Measurements from ENCODE around the gene PHF21A. TPM values are rescaled to one million over a fixed set of nuclear protein-coding genes. Genes with fewer than 3 reads are reported as not detected.
"Not testable (repeated sequence)": the region's sequence is repeated elsewhere in the genome, so short reads cannot be mapped to it uniquely, and the experiment has no call there.

Gene PHF21A
- total RNA-seq, 1 donor from 2014 or later: 44.1 TPM

DNA sequence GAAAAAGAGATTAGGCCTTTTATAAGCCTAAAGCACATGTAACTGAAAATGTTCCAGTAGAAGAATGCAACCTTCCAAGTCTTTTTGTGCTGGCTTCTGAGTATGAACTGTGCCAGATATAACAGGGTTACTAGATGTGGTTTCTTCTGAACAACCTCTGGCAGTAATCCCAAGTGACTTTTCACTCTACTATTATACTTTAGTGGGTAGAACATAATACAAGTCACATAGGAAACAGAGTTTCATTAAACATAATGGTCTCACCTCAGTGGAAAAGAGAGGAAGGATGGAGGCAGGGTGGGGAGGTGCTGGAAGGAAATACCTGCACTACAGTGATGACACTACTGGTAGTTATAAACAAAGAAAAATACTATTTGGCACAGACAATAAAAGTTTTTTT lies 81.3 kb downstream of the PHF21A start:
- intact Hi-C loops (cut with micrococcal nuclease): no loop called here

DNA sequence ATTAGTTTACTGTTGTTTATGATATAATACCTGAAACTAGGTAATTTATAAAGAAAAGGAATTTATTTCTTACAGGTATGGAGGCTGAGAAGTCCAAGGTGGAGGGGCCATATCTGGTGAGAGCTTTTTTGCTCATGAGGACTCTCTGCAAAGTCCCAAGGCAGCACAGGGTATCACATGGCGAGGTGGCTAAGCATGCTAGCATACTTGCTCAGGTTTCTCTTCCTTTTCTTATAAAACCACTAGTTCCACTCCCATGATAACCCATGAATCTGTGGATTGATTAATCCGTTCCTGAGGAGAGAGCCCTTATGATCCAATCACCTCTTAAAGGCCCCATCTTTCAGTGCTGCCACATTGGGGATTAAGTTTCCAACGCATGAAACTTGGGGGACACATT lies 82.7 kb downstream of the PHF21A start:
- intact Hi-C loops (cut with micrococcal nuclease): no loop called here

DNA sequence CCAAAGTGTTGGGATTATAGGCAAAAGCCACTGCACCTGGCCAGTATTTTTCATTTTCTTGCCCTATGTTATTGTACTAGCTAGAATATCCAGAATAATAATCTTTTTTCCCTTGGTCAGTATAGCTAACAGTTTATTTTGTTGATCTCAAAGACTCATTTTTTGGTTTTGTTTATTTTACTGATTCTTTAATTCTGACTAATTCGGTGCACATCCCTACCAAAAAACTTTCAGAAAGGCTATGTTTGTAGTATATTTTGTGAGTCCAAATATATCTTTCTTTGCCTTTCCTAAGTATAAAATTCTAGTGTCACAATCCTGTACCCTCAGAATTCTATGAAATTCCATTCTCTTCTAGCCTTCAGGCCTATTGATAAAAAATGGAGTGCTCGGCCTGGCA lies 84.3 kb downstream of the PHF21A start:
- intact Hi-C loops (cut with micrococcal nuclease): no loop called here

DNA sequence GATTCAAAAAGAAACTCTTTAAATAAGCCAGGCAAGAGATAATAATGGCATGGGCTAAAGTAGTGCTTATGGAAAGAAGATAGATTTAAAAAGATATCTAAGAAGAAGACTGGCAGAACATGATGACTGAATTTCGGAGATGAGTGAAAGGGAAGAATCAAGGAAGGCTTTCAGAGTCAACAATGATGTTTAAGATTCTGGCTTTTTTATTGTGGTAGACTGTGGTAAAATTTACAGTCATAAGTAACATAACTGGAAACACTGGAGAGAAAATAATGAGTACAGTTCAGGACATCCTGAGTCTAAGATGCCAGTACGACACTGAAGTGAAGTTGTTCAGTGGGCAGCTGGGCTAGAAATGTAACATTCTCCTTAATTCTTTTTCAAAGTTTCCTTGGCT lies 85.2 kb downstream of the PHF21A start:
- intact Hi-C loops (cut with micrococcal nuclease): no loop called here

DNA sequence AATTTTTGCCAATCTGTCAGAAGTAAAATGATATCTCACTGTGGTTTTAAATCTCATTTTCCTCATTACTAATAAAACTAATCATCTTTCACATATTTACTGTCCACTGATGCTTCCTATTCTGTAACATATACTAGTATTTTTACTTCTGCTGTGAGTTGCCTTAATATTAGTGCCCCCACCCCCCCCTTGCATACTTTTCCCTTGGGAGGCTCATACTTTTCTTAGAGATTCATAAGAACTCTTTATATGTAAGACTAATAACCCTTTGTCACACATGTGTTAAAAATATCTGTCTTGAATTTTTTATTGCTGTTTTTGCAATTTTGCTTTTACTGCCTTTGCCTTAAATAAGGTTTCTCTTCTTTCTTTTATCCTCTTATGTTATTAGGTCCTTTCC lies 87.2 kb downstream of the PHF21A start:
- intact Hi-C loops (cut with micrococcal nuclease): no loop called here

DNA sequence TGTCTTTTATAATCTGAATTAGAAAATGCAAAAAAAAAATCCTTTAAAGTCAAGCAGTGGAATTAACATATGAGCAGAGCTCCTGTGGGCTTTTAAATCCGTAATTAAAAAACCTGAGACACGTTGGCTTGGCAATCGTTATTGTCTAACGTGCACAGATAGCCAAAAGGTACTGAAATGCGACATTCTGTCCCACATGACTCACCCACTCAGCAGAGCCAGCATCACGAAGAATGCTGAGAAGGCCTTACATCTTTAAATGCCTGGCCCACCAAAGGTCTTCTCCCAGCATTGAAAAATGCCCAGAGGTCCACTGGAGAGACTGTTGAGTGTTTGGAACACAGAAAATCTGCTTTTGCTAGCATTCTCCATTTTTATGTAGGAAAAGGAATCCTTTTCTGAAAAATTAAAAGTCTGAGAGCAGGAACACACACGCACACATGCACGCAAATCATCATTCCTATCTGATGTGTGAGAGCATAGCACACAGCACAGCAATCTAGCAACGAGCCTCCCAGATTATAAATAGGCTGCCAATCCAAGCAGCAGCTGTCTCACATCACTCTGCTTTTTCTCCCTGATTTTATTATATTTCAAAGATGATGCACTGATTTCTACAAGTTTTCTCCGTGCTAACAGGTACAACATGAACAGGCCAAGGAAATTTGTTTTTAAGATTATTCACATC lies 94.5 kb downstream of the PHF21A start:
- intact Hi-C loops (cut with micrococcal nuclease): no loop called here

DNA sequence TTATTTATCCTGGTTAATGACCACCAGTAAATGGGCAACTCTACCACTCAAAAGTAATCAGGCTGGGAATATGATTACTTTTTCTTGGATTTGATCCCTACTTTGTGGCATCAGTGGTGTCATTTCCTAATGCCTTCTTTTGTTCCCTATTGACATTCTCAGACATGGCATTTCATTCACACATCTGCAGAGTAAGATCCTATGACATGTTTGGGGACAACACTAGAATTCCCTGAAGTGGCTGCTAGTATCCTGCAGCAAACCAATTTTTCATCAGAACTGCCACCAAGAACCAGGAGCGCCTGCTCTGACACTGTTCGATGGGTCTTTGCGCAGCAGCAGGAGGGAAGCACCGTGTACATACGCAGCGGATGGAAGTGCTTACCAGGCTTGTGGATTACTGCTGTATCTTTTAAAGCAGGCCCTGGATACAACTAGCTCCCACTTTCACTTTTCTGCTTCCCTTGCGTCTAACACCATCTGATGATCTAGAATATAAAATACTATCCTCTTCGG lies 101.1 kb downstream of the PHF21A start:
- intact Hi-C loops (cut with micrococcal nuclease): no loop called here

DNA sequence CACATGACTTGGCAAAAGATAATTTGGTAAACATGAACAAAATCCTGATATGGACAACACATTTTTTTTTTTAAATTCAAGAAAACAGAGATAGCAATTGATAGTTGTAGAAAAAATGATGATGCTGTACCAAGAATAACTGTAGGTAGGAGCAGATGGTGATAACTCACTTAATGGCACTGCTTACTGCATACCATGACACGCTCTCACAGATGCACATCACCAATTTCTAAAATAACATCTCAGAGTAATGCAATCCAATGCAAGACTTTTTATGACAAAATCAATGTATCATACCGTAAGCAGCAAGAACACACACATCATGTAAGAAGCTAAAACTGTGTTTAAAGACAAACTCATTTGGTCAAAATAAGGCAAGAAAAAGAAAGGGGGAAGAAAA lies 102.6 kb downstream of the PHF21A start:
- intact Hi-C loops (cut with micrococcal nuclease): no loop called here

DNA sequence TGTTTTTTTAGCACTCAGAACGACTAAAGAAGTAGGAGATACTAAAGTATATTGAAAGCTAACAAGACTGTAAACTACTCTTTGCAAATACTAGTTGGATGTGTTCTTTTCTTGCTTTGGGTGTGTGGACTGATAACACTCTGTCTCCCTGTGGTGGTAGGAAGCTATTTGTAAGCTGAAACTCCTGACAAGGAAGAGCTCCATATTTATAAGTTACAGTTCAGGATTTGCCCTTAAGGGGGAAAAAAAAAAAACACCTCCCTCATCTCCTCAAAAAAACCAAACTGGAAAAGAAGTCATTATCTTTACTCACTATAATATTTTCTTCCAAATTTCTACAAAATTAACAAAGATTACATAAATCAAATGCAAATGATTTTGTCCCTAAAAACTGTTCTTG lies 103.9 kb downstream of the PHF21A start:
- intact Hi-C loops (cut with micrococcal nuclease): no loop called here

DNA sequence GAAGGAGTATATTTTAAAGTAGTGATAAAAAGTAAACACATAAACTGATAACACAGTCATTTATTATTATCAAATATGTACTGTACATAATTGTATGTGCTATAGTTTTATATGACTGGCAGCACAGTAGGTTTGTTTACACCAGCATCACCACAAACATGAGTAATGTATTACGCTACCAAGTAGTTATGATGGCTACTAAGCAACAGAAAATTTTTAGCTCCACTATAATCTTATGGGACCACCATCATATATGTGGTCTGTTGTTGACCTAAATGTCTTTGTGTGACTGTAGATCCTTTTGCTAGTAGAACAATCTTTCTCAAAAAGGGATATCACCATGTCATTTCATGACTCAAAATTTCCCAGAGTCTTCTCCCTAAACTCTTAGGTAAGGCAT lies 105.3 kb downstream of the PHF21A start:
- intact Hi-C loops (cut with micrococcal nuclease): no loop called here

DNA sequence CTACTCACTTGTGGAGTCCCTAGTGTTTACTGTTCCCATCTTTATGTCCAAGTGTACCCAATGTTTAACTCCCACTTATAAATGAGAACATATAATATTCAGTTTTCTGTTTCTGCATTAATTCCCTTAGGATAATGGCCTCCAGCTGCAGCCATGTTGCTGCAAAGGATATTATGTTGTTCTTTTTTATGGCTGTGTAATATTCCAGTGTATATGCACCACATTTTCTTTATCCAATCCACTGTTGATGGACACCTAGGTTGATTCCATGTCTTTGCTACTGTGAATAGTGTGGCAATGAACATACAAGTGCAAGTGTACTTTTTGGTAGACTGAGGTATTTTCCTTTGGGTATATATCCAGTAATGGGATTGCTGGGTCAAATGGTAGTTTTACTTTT lies 107.1 kb downstream of the PHF21A start:
- intact Hi-C loops (cut with micrococcal nuclease): not testable (repeated sequence)

DNA sequence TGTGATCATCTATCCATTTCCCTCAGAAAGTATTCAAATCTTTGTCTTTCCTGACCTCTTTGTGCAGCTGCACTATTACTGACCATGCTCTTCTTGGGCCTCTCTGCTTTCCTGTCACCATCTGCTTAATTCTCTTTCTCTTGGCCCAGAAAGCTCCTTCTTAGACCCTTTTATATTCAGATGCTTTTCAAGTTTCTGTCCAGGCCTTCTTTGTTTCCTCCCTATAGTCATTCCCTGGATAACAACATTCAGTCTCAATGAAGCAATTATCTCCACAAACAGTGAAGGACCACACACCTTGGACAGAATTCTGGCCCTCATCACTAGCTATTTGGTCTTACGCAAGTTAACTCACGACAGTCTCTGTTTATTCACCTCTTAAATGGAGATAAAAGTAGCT lies 109.1 kb downstream of the PHF21A start:
- intact Hi-C loops (cut with micrococcal nuclease): no loop called here

DNA sequence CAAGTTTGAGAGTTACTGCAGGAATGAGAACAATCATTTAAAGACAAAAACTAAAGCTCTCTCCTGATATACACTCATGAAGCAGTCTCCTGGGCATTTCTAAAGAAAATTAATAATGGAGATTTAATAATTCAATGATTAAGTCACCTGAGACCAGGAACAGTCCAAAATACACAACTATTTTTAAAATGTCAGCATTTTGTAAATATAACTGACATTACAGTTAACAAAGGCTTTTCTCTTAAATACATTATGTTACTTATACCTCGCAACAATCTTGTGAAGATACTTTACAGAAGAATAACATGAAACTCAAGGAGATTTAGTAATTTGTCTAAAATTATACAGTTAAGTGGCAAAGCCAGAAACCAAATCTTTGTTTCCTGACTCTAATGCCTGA lies 111.2 kb downstream of the PHF21A start:
- intact Hi-C loops (cut with micrococcal nuclease): no loop called here

DNA sequence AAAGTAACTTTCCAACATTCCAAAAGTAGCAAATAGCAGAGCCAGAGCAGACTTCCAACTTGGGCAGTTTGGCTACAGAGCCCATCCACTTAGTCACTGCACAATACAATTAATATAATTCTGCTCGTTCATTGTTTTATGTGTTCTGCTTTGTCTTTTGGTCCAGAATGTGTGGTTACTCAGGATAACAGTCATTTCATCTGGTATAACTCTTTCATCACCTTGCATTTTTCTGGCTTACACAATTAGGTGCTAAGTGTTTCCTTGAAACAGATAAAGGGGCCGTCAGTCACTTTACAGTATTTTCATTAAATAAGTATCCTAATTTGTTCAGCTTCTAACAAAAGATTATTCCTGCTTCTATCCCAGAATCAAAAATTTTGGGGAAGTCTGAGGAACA lies 111.6 kb downstream of the PHF21A start:
- intact Hi-C loops (cut with micrococcal nuclease): no loop called here

DNA sequence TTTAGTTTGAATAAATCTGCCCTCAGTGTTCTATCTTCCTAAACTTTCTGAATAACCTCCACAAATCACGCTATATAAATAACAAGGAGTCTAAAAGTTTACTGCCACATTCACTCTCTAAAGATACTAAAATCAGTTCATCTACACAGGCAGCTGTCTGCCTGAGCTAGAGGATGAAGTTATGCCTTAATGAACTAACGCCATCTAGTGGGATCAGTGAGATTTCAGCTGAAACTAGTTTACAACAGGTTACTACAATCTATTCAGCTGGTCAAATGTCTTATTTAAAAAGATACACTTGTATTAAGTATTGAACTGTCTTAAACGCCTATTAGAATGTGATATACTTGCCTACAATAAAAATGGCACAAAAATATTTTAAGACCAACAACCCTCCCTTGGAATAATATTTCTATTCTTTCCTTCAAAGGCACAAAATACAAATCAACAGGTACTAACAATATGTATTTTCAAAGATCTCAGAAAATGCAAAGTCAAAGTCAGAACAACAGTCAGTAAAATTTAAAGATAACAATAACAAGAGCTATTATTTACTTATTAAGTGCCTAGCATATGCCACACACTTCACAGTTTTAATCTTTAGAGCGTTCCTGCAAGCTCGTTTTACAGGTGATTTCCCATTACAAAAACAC lies 114.7 kb downstream of the PHF21A start:
- intact Hi-C loops (cut with micrococcal nuclease): loop anchor here (1.0 kb wide), 6 partner anchors 41 to 235 kb away; partner anchors contain the start of gene CRY2

DNA sequence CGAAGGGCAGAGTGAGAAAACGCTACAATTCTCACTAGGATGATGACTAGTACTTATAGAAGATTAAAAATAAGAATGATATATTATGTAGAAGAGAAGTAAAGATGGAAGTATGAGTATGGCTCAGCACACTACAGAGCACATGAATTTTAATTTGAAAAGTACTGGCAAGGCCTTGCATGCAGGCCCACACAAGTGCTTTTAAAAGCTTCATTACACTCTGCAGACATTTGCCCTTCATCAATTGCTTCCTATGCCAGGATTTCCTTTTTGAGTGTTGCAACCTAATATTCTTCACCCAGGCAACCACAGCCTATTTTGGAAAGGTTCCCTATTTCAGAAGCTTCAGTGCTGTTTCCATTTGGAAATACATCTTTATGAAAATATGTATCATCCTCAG lies 117.7 kb downstream of the PHF21A start:
- intact Hi-C loops (cut with micrococcal nuclease): no loop called here

DNA sequence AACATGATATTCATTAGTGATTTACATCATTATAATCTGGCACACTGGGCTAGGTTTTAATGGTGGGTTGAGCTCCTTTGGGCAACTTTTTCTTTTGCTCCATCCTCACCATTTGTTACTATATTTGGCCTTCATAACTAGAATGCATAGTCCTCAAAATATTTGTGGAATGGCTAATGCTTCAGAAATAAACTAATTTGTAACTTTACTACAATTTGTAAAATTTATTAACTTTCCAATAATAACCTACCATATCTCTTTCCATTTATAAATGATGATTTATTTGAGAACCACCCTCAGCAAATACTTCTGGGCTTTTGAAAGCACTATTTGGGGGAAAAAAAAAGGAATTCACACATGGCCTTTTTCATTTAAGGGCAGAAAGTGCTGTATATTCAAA lies 119.1 kb downstream of the PHF21A start:
- intact Hi-C loops (cut with micrococcal nuclease): no loop called here

DNA sequence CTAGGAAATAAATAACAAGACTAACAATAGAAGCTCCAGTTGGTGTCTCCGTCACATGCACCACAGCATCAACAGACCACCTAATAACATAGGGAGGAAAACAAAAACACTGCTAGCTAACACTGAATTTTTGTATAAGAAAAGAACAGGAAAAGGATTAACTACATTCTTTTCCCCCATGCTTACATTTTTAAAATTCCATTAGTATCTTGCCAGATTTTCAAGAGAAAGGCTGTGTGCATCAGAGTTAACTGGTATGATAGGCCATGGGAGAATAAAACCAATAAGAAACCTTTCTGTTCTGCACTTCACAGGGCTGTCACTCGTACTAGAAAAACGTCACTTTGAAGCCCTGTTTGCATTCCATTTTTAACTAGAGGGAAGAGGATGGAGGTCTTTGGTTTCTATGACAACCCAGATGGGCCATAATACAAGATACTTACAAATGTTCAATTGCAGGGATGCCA lies 119.8 kb downstream of the PHF21A start:
- intact Hi-C loops (cut with micrococcal nuclease): no loop called here

DNA sequence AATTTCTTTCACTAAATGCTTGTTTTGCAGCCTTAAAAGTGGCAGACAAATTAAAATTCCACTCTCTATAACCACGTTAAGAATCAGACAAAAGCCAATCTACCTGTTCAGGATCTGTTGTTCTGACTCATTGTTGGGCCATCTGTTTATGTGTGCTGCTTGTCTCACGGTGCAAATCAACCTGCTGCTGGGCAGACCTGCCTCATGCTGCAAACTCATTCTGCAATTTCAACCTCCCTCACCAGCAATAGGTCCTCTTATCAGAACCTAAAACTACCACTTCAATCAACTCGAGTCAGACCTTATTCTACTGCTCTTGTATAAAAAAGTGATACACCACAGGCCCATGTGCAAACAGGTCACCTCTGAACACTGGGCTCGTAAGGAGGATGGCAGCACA lies 123.7 kb downstream of the PHF21A start:
- intact Hi-C loops (cut with micrococcal nuclease): no loop called here

DNA sequence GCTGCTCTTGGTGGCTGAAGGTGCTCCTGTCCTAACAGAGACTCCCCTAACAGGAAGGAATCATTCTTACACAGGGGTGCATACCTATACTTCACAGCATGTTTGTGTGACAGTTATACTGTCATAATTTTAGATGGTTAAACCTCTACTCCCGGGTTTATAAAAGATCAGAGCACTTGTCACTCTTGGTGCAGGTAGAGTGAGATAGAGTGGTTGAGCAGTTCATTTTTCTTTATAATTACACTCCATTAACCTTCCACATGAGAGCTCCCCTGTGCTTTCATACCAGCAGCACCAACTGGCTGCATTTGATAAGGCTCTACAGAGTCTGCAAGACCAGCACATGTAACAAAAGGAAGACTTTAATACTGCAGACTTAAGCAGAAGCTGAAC lies 125.9 kb downstream of the PHF21A start:
- intact Hi-C loops (cut with micrococcal nuclease): no loop called here

DNA sequence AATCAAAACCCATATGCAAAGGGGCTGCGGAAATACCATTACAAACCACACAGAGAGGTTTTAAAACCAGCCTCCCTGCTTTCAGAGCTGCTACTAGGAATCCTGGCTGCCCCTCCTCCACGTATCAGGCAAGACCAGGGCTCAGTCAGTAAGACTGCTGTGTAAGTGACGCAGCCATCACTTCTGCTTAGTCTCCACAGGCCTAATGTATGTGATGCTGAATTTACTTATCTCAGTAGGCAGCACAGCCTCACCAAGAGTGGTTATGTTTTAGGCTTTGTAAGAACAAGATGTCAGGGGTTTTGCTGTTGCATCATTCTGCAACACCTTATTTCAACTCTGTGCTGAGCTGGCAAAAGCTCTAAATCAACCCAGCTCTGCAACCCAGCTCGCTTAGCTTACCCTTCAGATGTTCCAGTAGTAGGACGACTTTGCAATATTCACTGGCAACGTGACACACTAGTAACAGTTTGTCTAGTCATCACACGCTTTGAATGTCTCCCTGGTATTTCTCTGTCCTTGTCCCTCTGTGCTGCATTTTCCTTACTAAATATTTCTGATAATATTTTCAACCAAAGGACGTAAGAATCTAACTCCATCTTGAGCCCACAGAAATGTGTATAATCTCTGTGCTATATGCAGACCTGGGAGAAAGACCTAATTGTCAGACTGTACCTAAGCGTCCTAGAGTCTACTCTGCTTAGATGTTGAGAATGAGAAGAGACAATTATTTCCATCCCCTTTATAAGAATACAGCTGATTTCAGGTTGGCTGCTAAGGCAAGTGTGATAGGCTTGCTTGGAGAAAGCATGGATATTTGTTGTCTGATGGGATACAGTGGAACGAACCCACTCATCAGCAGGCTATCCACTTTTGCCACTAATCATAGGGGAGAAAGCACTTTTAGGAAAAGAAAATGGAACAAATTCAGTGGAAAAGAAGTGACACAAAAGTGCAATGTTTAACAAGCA lies 126.6 kb downstream of the PHF21A start:
- intact Hi-C loops (cut with micrococcal nuclease): no loop called here

DNA sequence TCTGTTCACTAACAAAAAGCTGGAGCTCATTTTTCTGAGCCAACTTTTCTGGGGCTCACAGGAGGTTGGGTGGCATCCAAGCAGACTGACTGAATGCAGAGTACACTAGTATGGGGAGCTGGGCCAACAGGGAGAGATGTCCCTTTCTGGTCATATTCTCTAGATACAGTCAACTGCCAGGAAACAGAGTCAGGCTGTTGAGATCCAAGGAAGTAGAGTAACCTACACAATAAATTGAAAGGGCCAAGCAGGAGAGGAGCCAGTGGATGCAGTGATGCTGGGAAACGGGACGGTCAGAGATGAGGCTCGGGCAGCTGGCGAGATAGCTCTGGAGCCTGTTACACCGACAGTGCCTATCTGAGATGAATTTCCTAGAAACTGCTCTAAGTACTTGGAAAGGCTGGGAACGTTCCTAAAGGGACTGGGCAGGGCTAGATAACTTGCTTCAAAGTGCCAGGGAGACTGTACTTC lies 127.7 kb downstream of the PHF21A start:
- intact Hi-C loops (cut with micrococcal nuclease): no loop called here
